DOHH2 (cell line): ENCODE measurements around the gene CRHR1.

ENCODE experiments used
- H3F3A ChIP-seq: fragments of 200-600 bp; sonication (generic), shearing (Covaris generic); 2 replicates; pipeline ENCODE4 v1.6.0; 2016; ENCODE audit warnings: antibody characterized with exemption, mild to moderate bottlenecking; ENCODE audit not compliant: control insufficient read depth, insufficient read depth
- H3K27ac ChIP-seq: fragments of 200-600 bp; sonication (generic); 2 replicates; pipeline ENCODE4 v1.5.1; 2014; ENCODE audit warnings: low read depth, mild to moderate bottlenecking, low read length, moderate library complexity
- H3K27me3 ChIP-seq: fragments of 200-600 bp; sonication (generic); 2 replicates; pipeline ENCODE4 v1.6.1; 2014; ENCODE audit warnings: mild to moderate bottlenecking, low read length, mixed read lengths; ENCODE audit not compliant: control insufficient read depth
- H3K36me3 ChIP-seq: fragments of 200-600 bp; sonication (generic); 2 replicates; pipeline ENCODE4 v1.6.1; 2014; ENCODE audit warnings: mild to moderate bottlenecking, low read length, moderate library complexity, mixed read lengths; ENCODE audit not compliant: control insufficient read depth
- H3K4me1 ChIP-seq: fragments of 200-600 bp; sonication (generic); 2 replicates; pipeline ENCODE4 v1.6.1; 2014; ENCODE audit warnings: mild to moderate bottlenecking, low read length, mixed read lengths; ENCODE audit not compliant: control insufficient read depth
- H3K4me2 ChIP-seq: fragments of 200-600 bp; sonication (generic); 2 replicates; pipeline ENCODE4 v1.6.0; 2014; ENCODE audit warnings: mild to moderate bottlenecking, low read length, moderate library complexity
- H3K4me3 ChIP-seq: fragments of 200-600 bp; sonication (generic); 2 replicates; pipeline ENCODE4 v1.5.1; 2014; ENCODE audit warnings: mild to moderate bottlenecking, low read length, mixed read lengths
- H3K79me2 ChIP-seq: fragments of 200-600 bp; sonication (generic); 2 replicates; pipeline ENCODE4 v1.6.1; 2014; ENCODE audit warnings: mild to moderate bottlenecking, low read length, mixed read lengths; ENCODE audit not compliant: control insufficient read depth
- H3K9me2 ChIP-seq: fragments of 200-600 bp; sonication (generic); replicated peaks from 2 replicates; pipeline ENCODE4 v1.6.1; 2014; ENCODE audit warnings: mild to moderate bottlenecking, low read length, mixed read lengths; ENCODE audit not compliant: control insufficient read depth
- H3K9me3 ChIP-seq: fragments of 200-600 bp; sonication (generic); 2 replicates; pipeline ENCODE4 v1.6.1; 2014; ENCODE audit warnings: antibody characterized with exemption, low read length, mixed read lengths; ENCODE audit not compliant: control insufficient read depth, insufficient read depth
- H4K20me1 ChIP-seq: fragments of 200-600 bp; sonication (generic); 2 replicates; pipeline ENCODE4 v1.6.0; 2014; ENCODE audit warnings: low read depth, mild to moderate bottlenecking, antibody characterized with exemption, low read length, moderate library complexity; ENCODE audit not compliant: control insufficient read depth, insufficient read depth
- EZH2phosphoT487 ChIP-seq: fragments of 200-600 bp; sonication (generic); IDR thresholded peaks from 2 replicates; pipeline ENCODE4 v1.6.1; 2017; ENCODE audit warnings: borderline replicate concordance, mild to moderate bottlenecking, antibody characterized with exemption, low read length, moderate library complexity, mixed read lengths
- TF ChIP-seq, protein P1 (sequence below): fragments of 200-600 bp; sonication (generic); IDR thresholded peaks from one replicate; pipeline ENCODE4 v1.5.1; 2014; ENCODE audit warnings: antibody characterized with exemption, mild to moderate bottlenecking, low read depth, low read length; ENCODE audit not compliant: poor library complexity, severe bottlenecking

CRHR1 gene

DNA sequence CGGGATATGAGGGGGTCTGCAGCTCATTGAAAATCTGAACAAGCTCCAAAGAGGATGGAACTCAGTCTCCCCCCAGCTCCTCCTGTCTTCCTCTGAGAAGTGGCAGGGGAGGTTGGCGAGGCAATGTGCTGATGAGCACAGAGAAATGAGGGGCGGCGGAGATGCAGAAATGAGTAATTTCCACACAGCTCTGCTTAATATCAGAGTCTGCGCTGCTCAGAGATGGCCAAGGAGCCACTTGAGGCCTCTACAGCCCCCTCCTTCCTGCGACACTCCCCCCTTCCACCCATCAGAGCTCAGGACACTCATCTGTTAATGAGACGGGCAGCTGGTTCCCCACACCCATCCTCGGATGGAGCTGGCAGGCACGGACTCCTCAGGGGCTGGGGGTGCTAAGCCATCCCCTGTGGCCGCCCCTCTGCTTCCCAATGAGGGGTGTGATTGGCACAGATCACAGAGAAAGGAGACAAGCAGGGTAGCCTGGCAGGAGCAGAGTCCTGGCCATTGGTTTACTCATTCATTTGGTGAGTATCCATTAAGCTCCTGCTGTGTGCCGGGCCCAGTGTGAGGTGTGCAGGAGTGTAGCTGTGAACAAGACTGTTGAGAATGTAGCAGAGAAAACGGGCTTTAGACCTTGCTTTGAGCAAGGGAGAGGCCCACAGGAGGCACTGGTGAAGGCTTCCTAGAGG, 12.7 kb upstream of the CRHR1 start:
- Histone ChIP-seq H3K36me3 (no peaks in the 10 kb centered on the region), H3K27ac (no peak overlapping the region), H3K4me1 (no peaks in the 10 kb centered on the region), H3K9me2 (no peaks in the 10 kb centered on the region), H3K27me3 (no peaks in the 10 kb centered on the region), H3K79me2 (no peaks in the 10 kb centered on the region), H3K4me2 (no peak overlapping the region), H3F3A (no peaks in the 10 kb centered on the region), H4K20me1 (no peaks in the 10 kb centered on the region), H3K9me3 (no peaks in the 10 kb centered on the region), H3K4me3 (no peak overlapping the region)
- TF ChIP-seq EZH2phosphoT487: no peak
- TF ChIP-seq, protein P1, sequence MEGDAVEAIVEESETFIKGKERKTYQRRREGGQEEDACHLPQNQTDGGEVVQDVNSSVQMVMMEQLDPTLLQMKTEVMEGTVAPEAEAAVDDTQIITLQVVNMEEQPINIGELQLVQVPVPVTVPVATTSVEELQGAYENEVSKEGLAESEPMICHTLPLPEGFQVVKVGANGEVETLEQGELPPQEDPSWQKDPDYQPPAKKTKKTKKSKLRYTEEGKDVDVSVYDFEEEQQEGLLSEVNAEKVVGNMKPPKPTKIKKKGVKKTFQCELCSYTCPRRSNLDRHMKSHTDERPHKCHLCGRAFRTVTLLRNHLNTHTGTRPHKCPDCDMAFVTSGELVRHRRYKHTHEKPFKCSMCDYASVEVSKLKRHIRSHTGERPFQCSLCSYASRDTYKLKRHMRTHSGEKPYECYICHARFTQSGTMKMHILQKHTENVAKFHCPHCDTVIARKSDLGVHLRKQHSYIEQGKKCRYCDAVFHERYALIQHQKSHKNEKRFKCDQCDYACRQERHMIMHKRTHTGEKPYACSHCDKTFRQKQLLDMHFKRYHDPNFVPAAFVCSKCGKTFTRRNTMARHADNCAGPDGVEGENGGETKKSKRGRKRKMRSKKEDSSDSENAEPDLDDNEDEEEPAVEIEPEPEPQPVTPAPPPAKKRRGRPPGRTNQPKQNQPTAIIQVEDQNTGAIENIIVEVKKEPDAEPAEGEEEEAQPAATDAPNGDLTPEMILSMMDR: no peak

DNA sequence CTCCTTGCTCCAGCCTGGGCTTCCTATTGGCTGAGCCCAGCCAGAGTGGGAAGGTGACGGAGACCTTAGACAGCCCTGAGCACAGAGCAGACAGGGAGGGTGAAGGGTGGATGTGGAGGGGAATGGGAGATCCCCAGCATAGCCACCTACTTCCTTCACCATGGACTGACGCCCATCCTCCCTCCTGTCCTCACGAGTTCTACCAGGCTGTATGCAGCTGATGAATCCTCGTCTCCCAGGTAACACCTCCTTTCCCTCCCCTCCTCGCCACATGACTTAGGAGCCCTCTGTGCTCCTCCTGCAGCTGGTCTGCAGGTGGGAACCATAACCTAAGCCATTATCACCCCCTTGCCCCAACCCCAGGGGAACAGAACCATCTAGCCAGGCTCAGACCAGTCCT, 9.0 kb upstream of the CRHR1 start:
- H3K4me2 ChIP-seq: no peak overlapping the region
- no peak overlapping the region for H3K4me3 ChIP-seq
- no peaks in the 10 kb centered on the region for H3K79me2 ChIP-seq
- H3F3A ChIP-seq: no peaks in the 10 kb centered on the region
- H3K9me3 ChIP-seq: no peaks in the 10 kb centered on the region
- no peaks in the 10 kb centered on the region for H3K4me1 ChIP-seq
- TF ChIP-seq, protein P1: no peak
- no peak for TF ChIP-seq EZH2phosphoT487
- H3K27ac ChIP-seq: no peak overlapping the region
- H3K9me2 ChIP-seq: no peaks in the 10 kb centered on the region
- no peaks in the 10 kb centered on the region for H4K20me1 ChIP-seq
- H3K27me3 ChIP-seq: no peaks in the 10 kb centered on the region
- no peaks in the 10 kb centered on the region for H3K36me3 ChIP-seq

DNA sequence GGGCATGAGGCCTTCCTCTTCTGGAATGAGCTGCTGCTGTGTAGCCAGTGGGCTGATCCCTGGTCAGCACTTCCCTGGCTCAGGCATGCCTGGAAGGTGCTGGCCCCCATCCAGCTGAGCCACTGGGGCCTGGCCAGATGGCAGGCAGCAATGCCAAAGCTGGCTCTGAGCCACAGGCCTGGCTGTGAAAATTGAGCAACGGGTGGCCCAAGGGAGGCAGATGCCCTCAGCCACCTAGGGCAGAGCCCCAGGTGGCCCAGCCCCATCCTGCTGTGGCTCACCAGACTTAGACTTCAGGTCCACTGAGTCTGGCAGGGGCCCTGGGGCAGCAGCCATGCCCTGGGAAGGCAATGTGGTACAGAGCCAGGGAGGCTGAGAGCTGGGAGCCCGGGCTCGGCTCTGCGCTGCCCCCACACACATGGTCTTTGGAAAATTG, 8.5 kb upstream of the CRHR1 start:
- no peak overlapping the region for H3K4me3 ChIP-seq
- no peaks in the 10 kb centered on the region for H3F3A ChIP-seq
- no peaks in the 10 kb centered on the region for H3K9me2 ChIP-seq
- H3K36me3 ChIP-seq: no peaks in the 10 kb centered on the region
- no peak overlapping the region for H3K4me2 ChIP-seq
- no peaks in the 10 kb centered on the region for H4K20me1 ChIP-seq
- H3K27me3 ChIP-seq: no peaks in the 10 kb centered on the region
- no peaks in the 10 kb centered on the region for H3K9me3 ChIP-seq
- no peak overlapping the region for H3K27ac ChIP-seq
- TF ChIP-seq EZH2phosphoT487: no peak
- TF ChIP-seq, protein P1: no peak
- no peaks in the 10 kb centered on the region for H3K4me1 ChIP-seq
- H3K79me2 ChIP-seq: no peaks in the 10 kb centered on the region
